ENCODE data around the gene CEP120.

Gene CEP120

DNA sequence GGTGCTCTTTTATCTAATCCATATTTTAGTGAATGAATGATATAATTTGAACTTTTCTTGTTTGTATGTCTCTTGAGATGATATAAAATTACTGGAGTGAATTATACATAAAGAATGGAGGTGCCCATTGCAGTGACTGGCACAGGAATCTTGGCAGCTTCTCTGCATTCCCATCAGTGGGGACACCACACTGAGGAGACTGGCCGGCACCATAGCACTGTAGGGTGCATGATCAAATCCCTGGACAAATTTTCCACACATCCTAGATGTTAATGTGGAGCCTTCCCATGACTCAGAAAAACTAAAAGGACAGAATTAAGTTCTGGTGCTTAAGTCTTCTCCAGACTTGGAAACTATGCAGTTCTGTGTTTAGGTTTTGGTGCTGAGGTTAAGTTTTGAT lies 124.1 kb downstream of the CEP120 start:
- no peak for DNase-seq (ENCODE audit: low read depth)

DNA sequence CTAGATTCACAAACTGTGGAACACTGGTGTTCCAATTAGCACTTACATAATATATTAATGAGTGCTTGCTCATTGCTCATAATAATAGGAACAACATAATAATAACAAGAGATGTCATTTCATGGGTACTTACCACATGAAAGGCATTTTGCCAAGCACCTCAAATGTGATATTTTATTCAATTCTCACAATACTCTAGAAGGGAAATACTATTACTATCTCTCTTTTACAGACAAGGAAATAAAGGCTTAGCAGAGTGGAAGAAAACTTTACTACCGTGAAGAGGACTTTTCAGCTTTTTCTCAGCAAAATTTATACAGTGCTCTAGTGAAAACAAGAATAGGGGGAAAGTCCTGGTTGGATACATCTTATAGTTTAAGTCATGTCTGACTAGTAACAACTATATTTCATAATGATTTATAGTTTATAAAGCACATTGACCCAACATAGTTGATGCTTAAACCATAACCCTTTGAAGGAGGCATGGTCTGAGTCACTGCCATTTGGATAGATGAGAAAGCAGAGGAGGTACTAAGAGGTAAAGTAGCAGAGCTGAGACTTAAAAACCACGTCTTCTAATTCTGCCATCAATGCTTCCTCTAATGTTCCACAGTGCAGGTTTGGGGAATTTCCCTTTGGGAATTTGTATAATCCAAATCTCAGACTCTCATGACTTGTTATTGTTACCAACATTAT lies 124.7 kb downstream of the CEP120 start:
- DNase-seq (ENCODE audit: low read depth): no peak

DNA sequence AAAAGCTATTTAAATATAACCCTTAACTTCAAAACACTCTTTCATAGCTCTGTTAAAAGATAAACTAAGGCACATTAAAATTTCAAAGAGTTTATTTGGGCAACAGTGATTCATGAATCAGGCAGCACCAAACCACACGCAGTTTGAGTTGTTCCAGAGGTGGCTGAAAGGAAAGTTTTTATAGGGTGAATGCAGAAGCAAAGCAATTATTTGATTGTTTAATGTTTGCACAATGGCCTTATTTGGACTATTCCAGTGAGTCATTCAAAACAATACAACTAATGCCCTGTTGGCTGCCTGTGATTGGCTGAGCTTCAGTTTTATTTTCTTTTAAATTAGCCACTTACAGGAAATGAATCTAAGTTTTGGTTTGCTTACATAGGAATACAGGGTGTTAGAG lies 125.3 kb downstream of the CEP120 start:
- DNase-seq (ENCODE audit: low read depth): no peak

DNA sequence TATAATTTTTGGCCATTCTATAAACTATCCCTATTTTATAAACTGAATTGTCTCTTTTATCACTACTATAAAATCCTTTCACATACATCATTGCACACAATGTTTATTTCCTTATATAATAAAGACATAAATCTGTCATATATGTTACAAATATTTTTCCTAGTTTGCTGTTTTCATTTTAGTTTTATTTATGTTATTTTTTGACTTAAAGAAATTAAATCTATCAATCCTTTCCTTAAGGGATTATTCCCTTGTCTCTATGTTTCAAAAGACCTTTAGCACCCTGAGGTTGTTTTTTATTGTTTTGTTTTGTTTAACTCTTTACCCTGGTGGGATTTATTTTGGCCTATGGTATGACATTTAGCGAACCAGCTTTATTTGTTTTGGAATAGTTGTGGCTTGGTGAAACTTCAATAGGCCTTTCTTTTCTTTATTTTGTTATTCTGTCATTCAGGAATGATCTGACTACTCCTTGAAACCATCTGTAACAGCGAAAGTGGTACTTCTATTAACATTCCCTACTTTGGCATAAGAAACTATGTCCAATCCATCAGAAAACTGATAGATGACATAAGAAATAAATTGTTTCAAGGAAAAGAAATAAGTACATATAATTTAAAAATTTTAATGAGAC lies 125.9 kb downstream of the CEP120 start:
- no peak for DNase-seq (ENCODE audit: low read depth)

Measured in stimulated activated CD8-positive, alpha-beta memory T cell treated with anti-CD3 and anti-CD28 coated beads, Interleukin-12 subunit alpha, Interleukin-12 subunit beta, amount 100 ng/mL, for 1 hour (primary cell).